Smooth muscle cell (in vitro differentiated cells): ENCODE results near the gene PCA3. TPM values are rescaled to one million over a fixed set of nuclear protein-coding genes. Genes with fewer than 3 reads are reported as not detected.
"Not testable (repeated sequence)": the region's sequence is repeated elsewhere in the genome, so short reads cannot be mapped to it uniquely, and the experiment has no call there.

Experiments used
- DNase-seq: peaks from one replicate; lab custom pipeline; 2025; ENCODE audit not compliant: unreplicated experiment; lab: John Stamatoyannopoulos, UW
- H2AFZ ChIP-seq: fragments of 200-600 bp; sonication (generic); 2 replicates; pipeline ENCODE4 v1.6.0; 2016; ENCODE audit warnings: antibody characterized with exemption, low read depth, mild to moderate bottlenecking
- H3F3A ChIP-seq: fragments of 200-600 bp; sonication (generic); 2 replicates; pipeline ENCODE4 v1.6.0; 2017; ENCODE audit warnings: antibody characterized with exemption, low read depth
- H3K27ac ChIP-seq: fragments of 200-600 bp; sonication (generic); 2 replicates; pipeline ENCODE4 v1.5.1; 2016; ENCODE audit warnings: low read depth, mild to moderate bottlenecking
- H3K27me3 ChIP-seq: fragments of 200-600 bp; sonication (generic); 2 replicates; pipeline ENCODE4 v1.6.1; 2016; ENCODE audit warnings: low read depth, mild to moderate bottlenecking
- H3K36me3 ChIP-seq: fragments of 200-600 bp; sonication (generic); 2 replicates; pipeline ENCODE4 v1.5.1; 2016; ENCODE audit warnings: low read depth
- H3K4me1 ChIP-seq: fragments of 200-600 bp; sonication (generic); 2 replicates; pipeline ENCODE4 v1.5.1; 2016; ENCODE audit warnings: low read depth
- H3K4me2 ChIP-seq: fragments of 200-600 bp; sonication (generic); 2 replicates; pipeline ENCODE4 v1.6.0; 2016; ENCODE audit warnings: mild to moderate bottlenecking
- H3K4me3 ChIP-seq: fragments of 200-600 bp; sonication (generic); 2 replicates; pipeline ENCODE4 v1.5.1; 2016; ENCODE audit warnings: mild to moderate bottlenecking
- H3K79me2 ChIP-seq: fragments of 200-600 bp; sonication (generic); 2 replicates; pipeline ENCODE4 v1.6.0; 2016; ENCODE audit warnings: low read depth, mild to moderate bottlenecking
- H3K9ac ChIP-seq: fragments of 200-600 bp; sonication (generic); 2 replicates; pipeline ENCODE4 v1.6.0; 2016; ENCODE audit warnings: low read depth
- H3K9me3 ChIP-seq: fragments of 200-600 bp; sonication (generic); replicated peaks from 2 replicates; pipeline ENCODE4 v1.5.1; 2016; ENCODE audit warnings: low read depth
- H4K20me1 ChIP-seq: fragments of 200-600 bp; sonication (generic); 2 replicates; pipeline ENCODE4 v1.6.0; 2016; ENCODE audit warnings: low read depth
- WGBS: methylation state at CpG from one replicate; pipeline ENCODE4 v1.1.7; 2016; ENCODE audit warnings: low lambda C conversion rate; 5-methylcytosine and 5-hydroxymethylcytosine counted together
- polyA plus RNA-seq: library from polyadenylated mRNA; unstranded; fragments of >200 nt; fragmentation: Nextera tagmentation; extraction: Ambion mirVana; gene quantifications from 2 replicates; pipeline ENCODE4 v1.2.1, GENCODE V29; 2016
- total RNA-seq: library from RNA; depleted of rRNA; stranded (reverse); fragments of >200 nt; gene quantifications from 2 replicates; pipeline ENCODE4 v1.2.3, GENCODE V29; 2014
- TF ChIP-seq, protein P1 (sequence below): fragments of 200-600 bp; sonication (generic); IDR thresholded peaks from 2 replicates; pipeline ENCODE4 v1.5.1; 2017; ENCODE audit warnings: borderline replicate concordance, mild to moderate bottlenecking, antibody characterized with exemption; ENCODE audit not compliant: insufficient read depth, poor library complexity, severe bottlenecking

The PCA3 gene
- total and polyA plus RNA-seq, 2 experiments from 2014 or later, result 0.30 TPM; not detected in 1

DNA sequence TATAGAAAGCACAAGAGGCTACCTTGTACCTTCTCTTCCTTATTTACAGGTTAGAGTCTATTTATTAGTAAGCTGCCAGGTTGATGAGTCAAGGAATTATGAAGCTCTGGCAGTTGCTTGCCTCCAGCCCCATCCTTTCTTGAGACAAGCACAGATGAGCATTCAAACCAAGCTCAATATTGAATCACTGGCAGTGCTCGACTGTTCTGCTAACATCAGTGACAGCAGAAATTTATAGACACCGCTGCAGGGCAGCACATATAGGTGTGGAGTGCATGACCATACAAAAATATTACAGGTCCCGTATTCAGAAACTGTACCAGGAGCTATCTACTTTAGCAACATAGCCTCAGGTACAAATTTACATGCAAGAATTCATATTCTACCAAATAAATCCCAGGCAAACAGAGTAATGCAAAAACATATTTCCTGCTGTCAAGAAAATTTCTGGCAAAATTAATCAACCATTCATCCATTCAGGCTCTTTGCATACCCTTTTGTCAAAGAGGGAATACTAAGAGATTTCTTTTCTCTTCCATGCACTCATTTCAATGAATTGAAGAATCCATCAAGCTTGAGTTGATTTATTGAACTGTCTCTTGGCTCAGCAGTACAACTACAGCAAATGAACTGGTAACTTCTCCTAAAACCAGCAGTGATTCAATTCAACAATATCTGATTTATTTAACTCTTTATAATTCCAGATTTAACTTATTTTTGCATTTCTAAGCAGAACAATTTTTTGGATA is 26.9 kb upstream of the PCA3 start:
- no peaks in the 10 kb centered on the region for H3K9me3 ChIP-seq
- H3K4me1 ChIP-seq, result no peaks in the 10 kb centered on the region
- no peaks in the 10 kb centered on the region for H3K79me2 ChIP-seq
- H3K4me2 ChIP-seq, result no peak overlapping the region
- H3K4me3 ChIP-seq, result no peak overlapping the region
- H3K36me3 ChIP-seq, result no peaks in the 10 kb centered on the region
- H4K20me1 ChIP-seq, result no peaks in the 10 kb centered on the region
- H3K27ac ChIP-seq, result no peak overlapping the region
- H3K27me3 ChIP-seq, result peaks cover 13% of the 10 kb centered on the region
- no peak overlapping the region for H2AFZ ChIP-seq
- TF ChIP-seq, protein P1, sequence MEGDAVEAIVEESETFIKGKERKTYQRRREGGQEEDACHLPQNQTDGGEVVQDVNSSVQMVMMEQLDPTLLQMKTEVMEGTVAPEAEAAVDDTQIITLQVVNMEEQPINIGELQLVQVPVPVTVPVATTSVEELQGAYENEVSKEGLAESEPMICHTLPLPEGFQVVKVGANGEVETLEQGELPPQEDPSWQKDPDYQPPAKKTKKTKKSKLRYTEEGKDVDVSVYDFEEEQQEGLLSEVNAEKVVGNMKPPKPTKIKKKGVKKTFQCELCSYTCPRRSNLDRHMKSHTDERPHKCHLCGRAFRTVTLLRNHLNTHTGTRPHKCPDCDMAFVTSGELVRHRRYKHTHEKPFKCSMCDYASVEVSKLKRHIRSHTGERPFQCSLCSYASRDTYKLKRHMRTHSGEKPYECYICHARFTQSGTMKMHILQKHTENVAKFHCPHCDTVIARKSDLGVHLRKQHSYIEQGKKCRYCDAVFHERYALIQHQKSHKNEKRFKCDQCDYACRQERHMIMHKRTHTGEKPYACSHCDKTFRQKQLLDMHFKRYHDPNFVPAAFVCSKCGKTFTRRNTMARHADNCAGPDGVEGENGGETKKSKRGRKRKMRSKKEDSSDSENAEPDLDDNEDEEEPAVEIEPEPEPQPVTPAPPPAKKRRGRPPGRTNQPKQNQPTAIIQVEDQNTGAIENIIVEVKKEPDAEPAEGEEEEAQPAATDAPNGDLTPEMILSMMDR, result no peak
- H3K9ac ChIP-seq, result no peak overlapping the region
- no peak for DNase-seq
- no peaks in the 10 kb centered on the region for H3F3A ChIP-seq
- 89% methylated on average over 3 of the region's 3 CpGs for WGBS

DNA sequence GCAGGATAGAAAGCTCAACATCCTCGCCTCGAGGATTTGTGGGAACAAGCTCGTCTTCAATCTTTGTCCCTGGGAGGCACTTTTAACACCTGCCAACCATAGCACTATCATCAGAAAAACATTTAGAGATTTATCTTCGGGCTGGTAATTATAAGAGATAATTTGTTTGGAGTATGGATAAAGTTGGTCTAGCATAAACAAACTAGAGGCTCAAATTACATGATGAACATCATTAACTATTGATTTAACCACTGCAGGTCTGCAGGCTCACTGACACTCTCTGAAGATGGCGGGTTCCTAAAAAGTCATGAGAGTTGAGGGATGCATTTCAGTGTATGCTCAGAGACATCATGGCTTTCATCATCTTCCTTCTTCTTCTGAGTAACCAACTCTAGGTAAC is 25.8 kb upstream of the PCA3 start:
- no peak overlapping the region for H3K4me2 ChIP-seq
- DNase-seq, result no peak
- TF ChIP-seq, protein P1, result no peak
- H3K36me3 ChIP-seq, result no peaks in the 10 kb centered on the region
- no peaks in the 10 kb centered on the region for H4K20me1 ChIP-seq
- no peaks in the 10 kb centered on the region for H3K9me3 ChIP-seq
- peaks cover 13% of the 10 kb centered on the region for H3K27me3 ChIP-seq
- H3K27ac ChIP-seq, result no peak overlapping the region
- H3K4me3 ChIP-seq, result no peak overlapping the region
- no peak overlapping the region for H3K9ac ChIP-seq
- H3F3A ChIP-seq, result no peaks in the 10 kb centered on the region
- H3K4me1 ChIP-seq, result no peaks in the 10 kb centered on the region
- no peak overlapping the region for H2AFZ ChIP-seq
- WGBS, result 94% methylated on average over 5 of the region's 5 CpGs
- H3K79me2 ChIP-seq, result no peaks in the 10 kb centered on the region

DNA sequence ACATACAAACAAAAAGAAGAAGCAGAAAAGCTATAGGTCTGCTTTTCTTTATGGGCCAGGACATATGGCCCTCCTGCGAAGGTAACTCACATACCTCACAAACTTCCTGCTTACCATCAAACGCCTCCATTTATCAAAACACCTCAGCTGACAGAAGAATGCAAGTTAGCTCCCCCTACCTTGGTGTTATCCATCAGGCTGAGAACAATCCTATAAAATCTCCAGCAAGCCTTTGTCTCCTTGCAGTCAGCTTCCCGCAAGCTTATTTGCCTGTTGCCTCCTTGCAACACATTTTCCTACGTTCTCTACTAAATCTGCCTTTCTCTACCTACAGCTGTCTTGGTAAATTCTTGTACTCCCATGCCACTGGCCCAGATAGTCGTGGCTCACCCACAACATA is 22.7 kb upstream of the PCA3 start:
- no peak overlapping the region for H3K27ac ChIP-seq
- H2AFZ ChIP-seq, result no peak overlapping the region
- no peaks in the 10 kb centered on the region for H3F3A ChIP-seq
- no peak overlapping the region for H3K4me3 ChIP-seq
- no peaks in the 10 kb centered on the region for H3K4me1 ChIP-seq
- H3K4me2 ChIP-seq, result no peak overlapping the region
- peaks cover 13% of the 10 kb centered on the region for H3K27me3 ChIP-seq
- H3K9ac ChIP-seq, result no peak overlapping the region
- no peaks in the 10 kb centered on the region for H4K20me1 ChIP-seq
- H3K79me2 ChIP-seq, result no peaks in the 10 kb centered on the region
- DNase-seq, result no peak
- WGBS, result 77% methylated on average over 5 of the region's 5 CpGs
- TF ChIP-seq, protein P1, result no peak
- H3K36me3 ChIP-seq, result no peaks in the 10 kb centered on the region
- H3K9me3 ChIP-seq, result no peaks in the 10 kb centered on the region

DNA sequence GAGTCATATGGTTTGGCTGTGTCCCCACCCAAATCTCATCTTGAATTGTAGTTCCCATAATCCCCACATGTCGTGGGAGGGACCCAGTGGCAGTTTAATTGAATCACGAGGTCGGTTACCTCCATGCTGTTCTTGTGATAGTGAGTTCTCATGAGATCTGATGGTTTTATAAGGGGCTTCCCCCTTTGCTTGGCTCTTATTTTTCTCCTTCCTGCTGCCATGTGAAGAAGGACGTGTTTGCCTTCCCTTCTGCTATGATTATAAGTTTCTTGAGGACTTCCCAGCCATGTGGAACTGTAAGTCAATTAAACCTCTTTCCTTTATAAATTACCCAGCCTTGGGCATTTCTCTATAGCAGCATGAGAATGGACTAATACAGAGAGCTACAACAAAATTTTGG is 21.3 kb upstream of the PCA3 start:
- not testable (repeated sequence) for H3K9me3 ChIP-seq, DNase-seq, H3K27me3 ChIP-seq, H3K36me3 ChIP-seq, H3K27ac ChIP-seq, H2AFZ ChIP-seq, H3K4me1 ChIP-seq, H3K4me3 ChIP-seq, H4K20me1 ChIP-seq, H3K79me2 ChIP-seq, H3K9ac ChIP-seq, H3F3A ChIP-seq, H3K4me2 ChIP-seq
- 88% methylated on average over 4 of the region's 4 CpGs for WGBS
